HCT116 (cell line): Measurements from ENCODE around the gene SSX2IP.

ENCODE experiments used
- EZH2 ChIP-seq: fragments of 200-600 bp; sonication (generic); IDR thresholded peaks from 2 replicates; pipeline ENCODE4 v1.6.1; 2017; ENCODE audit warnings: antibody characterized with exemption, mixed run types
- EZH2phosphoT487 ChIP-seq: fragments of 200-600 bp; IDR thresholded peaks from 2 replicates; pipeline ENCODE4 v1.6.1; 2018; ENCODE audit warnings: antibody characterized with exemption, borderline replicate concordance
- FOSL1 ChIP-seq: IDR thresholded peaks from 2 replicates; pipeline ENCODE4 v1.6.1; 2012; ENCODE audit warnings: low read depth
- JUND ChIP-seq: IDR thresholded peaks from 2 replicates; pipeline ENCODE4 v1.6.1; 2012
- POLR2A ChIP-seq: IDR thresholded peaks from 2 replicates; pipeline ENCODE4 v1.7.0; 2011; ENCODE audit warnings: borderline replicate concordance; ENCODE audit not compliant: insufficient read depth, insufficient read length; ENCODE audit errors: extremely low read depth
- POLR2AphosphoS5 ChIP-seq: IDR thresholded peaks from 2 replicates; pipeline ENCODE4 v1.6.1; 2011; ENCODE audit warnings: mild to moderate bottlenecking, low read depth, low read length, moderate library complexity
- RAD21 ChIP-seq: IDR thresholded peaks from 2 replicates; pipeline ENCODE4 v1.6.1; 2012; ENCODE audit warnings: low read depth, mild to moderate bottlenecking
- SIN3A ChIP-seq: IDR thresholded peaks from 2 replicates; pipeline ENCODE4 v1.6.1; 2012; ENCODE audit warnings: low read depth
- ZFX ChIP-seq: fragments of 450-650 bp; IDR thresholded peaks from 2 replicates; pipeline ENCODE4 v1.6.1; 2017
- TF ChIP-seq, protein P1 (sequence below): IDR thresholded peaks from 2 replicates; pipeline ENCODE4 v1.6.1; 2012
- TF ChIP-seq, protein P2 (sequence below), 3 experiments: fragments of 200-600 bp in 1 of 3; sonication (generic) in 1 of 3; IDR thresholded peaks in 2 of 3; conservative IDR thresholded peaks in 1 of 3; 2 replicates each; pipeline ENCODE4 v1.5.1; 2012 to 2017; ENCODE audit warnings: low read depth in 2 of 3, low read length in 2 of 3, antibody characterized with exemption in 1 of 3, borderline replicate concordance in 1 of 3, control low read depth in 1 of 3, mild to moderate bottlenecking in 1 of 3, mixed read lengths in 1 of 3, mixed run types in 1 of 3, moderate library complexity in 1 of 3; ENCODE audit not compliant: insufficient read depth in 1 of 3
- TF ChIP-seq, protein P3 (sequence below): IDR thresholded peaks from 2 replicates; pipeline ENCODE4 v1.6.1; 2012
- TF ChIP-seq, protein P4 (sequence below): IDR thresholded peaks from 2 replicates; pipeline ENCODE4 v1.6.1; 2012; ENCODE audit warnings: low read depth

DNA sequence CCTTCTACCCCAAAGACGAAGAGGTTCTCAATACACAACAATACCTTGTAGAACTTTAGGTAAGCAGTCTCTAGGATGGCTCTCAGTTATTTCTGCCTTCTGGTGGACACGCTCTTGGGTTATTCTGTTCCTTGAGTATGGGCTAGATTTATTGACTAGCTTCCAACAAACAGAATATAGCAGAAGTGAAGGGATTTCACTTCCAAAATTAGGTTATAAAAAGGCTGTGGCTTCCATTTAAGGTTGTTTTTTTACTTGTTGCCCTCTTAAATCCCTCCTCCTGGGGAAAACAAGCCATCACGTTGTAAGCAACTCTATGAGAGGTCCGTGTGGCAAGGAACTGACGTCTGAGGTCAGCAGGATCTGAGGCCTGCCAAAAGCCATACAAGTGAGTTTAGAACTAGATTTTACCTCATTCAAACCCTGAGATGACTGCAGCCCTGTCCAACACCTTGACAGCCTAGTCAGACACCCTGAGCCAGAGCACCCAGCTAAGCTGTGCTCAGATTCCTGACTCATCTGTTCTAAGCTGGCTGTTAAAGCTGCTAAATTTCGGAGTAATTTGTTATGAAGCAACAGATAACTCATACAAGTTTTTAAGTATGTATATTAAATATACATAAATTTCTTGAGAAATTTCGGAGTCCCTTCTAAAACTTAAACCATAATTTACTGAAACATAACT, 12.7 kb downstream of the SSX2IP start:
- TF ChIP-seq POLR2AphosphoS5: no peak
- TF ChIP-seq, protein P1, sequence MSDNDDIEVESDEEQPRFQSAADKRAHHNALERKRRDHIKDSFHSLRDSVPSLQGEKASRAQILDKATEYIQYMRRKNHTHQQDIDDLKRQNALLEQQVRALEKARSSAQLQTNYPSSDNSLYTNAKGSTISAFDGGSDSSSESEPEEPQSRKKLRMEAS: no peak
- TF ChIP-seq JUND: no peak
- no peak for TF ChIP-seq EZH2
- TF ChIP-seq, protein P2, sequence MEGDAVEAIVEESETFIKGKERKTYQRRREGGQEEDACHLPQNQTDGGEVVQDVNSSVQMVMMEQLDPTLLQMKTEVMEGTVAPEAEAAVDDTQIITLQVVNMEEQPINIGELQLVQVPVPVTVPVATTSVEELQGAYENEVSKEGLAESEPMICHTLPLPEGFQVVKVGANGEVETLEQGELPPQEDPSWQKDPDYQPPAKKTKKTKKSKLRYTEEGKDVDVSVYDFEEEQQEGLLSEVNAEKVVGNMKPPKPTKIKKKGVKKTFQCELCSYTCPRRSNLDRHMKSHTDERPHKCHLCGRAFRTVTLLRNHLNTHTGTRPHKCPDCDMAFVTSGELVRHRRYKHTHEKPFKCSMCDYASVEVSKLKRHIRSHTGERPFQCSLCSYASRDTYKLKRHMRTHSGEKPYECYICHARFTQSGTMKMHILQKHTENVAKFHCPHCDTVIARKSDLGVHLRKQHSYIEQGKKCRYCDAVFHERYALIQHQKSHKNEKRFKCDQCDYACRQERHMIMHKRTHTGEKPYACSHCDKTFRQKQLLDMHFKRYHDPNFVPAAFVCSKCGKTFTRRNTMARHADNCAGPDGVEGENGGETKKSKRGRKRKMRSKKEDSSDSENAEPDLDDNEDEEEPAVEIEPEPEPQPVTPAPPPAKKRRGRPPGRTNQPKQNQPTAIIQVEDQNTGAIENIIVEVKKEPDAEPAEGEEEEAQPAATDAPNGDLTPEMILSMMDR (IDR thresholded peaks at IDR 0.05 in 2 of 3, conservative IDR thresholded peaks at IDR 0.05 in 1 of 3; ENCODE audit: borderline replicate concordance in 1 of 3, insufficient read depth in 1 of 3, low read depth in 2 of 3, low read length in 2 of 3): no peak
- no peak for TF ChIP-seq POLR2A
- no peak for TF ChIP-seq RAD21
- no peak for TF ChIP-seq EZH2phosphoT487
- TF ChIP-seq SIN3A: no peak
- no peak for TF ChIP-seq FOSL1
- TF ChIP-seq ZFX: no peak
- TF ChIP-seq, protein P3, sequence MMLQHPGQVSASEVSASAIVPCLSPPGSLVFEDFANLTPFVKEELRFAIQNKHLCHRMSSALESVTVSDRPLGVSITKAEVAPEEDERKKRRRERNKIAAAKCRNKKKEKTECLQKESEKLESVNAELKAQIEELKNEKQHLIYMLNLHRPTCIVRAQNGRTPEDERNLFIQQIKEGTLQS: no peak
- TF ChIP-seq, protein P4, sequence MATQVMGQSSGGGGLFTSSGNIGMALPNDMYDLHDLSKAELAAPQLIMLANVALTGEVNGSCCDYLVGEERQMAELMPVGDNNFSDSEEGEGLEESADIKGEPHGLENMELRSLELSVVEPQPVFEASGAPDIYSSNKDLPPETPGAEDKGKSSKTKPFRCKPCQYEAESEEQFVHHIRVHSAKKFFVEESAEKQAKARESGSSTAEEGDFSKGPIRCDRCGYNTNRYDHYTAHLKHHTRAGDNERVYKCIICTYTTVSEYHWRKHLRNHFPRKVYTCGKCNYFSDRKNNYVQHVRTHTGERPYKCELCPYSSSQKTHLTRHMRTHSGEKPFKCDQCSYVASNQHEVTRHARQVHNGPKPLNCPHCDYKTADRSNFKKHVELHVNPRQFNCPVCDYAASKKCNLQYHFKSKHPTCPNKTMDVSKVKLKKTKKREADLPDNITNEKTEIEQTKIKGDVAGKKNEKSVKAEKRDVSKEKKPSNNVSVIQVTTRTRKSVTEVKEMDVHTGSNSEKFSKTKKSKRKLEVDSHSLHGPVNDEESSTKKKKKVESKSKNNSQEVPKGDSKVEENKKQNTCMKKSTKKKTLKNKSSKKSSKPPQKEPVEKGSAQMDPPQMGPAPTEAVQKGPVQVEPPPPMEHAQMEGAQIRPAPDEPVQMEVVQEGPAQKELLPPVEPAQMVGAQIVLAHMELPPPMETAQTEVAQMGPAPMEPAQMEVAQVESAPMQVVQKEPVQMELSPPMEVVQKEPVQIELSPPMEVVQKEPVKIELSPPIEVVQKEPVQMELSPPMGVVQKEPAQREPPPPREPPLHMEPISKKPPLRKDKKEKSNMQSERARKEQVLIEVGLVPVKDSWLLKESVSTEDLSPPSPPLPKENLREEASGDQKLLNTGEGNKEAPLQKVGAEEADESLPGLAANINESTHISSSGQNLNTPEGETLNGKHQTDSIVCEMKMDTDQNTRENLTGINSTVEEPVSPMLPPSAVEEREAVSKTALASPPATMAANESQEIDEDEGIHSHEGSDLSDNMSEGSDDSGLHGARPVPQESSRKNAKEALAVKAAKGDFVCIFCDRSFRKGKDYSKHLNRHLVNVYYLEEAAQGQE: no peak
